Mesothelial cell of epicardium (in vitro differentiated cells): Measurements from ENCODE around the gene TBC1D8B. TPM values are rescaled to one million over a fixed set of nuclear protein-coding genes. Genes with fewer than 3 reads are reported as not detected.
A peak's percentile ranks its signal among the peaks of the same experiment; 100 is the strongest.

Experiments
- DNase-seq, 2 experiments: peaks; one replicate each; pipeline ENCODE4 v3.0.0; 2021; ENCODE audit warnings: low spot score in 2 of 2; ENCODE audit not compliant: unreplicated experiment in 2 of 2
- H3K27ac Mint-ChIP-seq: 2 replicates; pipeline ENCODE4 v1.8.0; 2021; ENCODE audit warnings: mixed read lengths
- H3K27me3 Mint-ChIP-seq: 2 replicates; pipeline ENCODE4 v1.8.0; 2021; ENCODE audit warnings: low read depth, mixed read lengths
- H3K36me3 Mint-ChIP-seq: 2 replicates; pipeline ENCODE4 v1.8.0; 2021; ENCODE audit warnings: mixed read lengths
- H3K4me1 Mint-ChIP-seq: 2 replicates; pipeline ENCODE4 v1.8.0; 2021; ENCODE audit warnings: mixed read lengths
- H3K4me3 Mint-ChIP-seq: 2 replicates; pipeline ENCODE4 v1.8.0; 2021; ENCODE audit warnings: mild to moderate bottlenecking, moderate library complexity, mixed read lengths
- H3K9me3 Mint-ChIP-seq: 2 replicates; pipeline ENCODE4 v1.8.0; 2021; ENCODE audit warnings: mixed read lengths
- total RNA-seq: library from RNA; stranded (reverse); gene quantifications from 3 replicates; pipeline ENCODE4 v1.2.1, GENCODE V29; 2021
- TF ChIP-seq, protein P1 (sequence below): fragments of 200-600 bp; sonication (generic); IDR thresholded peaks from one replicate; pipeline ENCODE4 v1.5.0; 2021; ENCODE audit warnings: antibody characterized with exemption; ENCODE audit not compliant: unreplicated experiment

The TBC1D8B gene
- total RNA-seq, 1 donor from 2014 or later, result 8.7 TPM

- Mint-ChIP-seq H3K27ac (no peak overlapping the region), H3K4me3 (no peak overlapping the region), H3K9me3 (peaks cover 25% of the 10 kb centered on the region), H3K27me3 (peaks cover 6% of the 10 kb centered on the region), H3K36me3 (no peaks in the 10 kb centered on the region), H3K4me1 (peaks cover 7% of the 10 kb centered on the region)
- DNase-seq, result peak in 1 of 2 experiments; percentile 63
- TF ChIP-seq, protein P1, sequence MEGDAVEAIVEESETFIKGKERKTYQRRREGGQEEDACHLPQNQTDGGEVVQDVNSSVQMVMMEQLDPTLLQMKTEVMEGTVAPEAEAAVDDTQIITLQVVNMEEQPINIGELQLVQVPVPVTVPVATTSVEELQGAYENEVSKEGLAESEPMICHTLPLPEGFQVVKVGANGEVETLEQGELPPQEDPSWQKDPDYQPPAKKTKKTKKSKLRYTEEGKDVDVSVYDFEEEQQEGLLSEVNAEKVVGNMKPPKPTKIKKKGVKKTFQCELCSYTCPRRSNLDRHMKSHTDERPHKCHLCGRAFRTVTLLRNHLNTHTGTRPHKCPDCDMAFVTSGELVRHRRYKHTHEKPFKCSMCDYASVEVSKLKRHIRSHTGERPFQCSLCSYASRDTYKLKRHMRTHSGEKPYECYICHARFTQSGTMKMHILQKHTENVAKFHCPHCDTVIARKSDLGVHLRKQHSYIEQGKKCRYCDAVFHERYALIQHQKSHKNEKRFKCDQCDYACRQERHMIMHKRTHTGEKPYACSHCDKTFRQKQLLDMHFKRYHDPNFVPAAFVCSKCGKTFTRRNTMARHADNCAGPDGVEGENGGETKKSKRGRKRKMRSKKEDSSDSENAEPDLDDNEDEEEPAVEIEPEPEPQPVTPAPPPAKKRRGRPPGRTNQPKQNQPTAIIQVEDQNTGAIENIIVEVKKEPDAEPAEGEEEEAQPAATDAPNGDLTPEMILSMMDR, result peak; percentile 61
Observed at GRCh38 chrX:106894392-106894909, 92.0 kb downstream of the TBC1D8B start.

- H3K4me1 Mint-ChIP-seq, result peaks cover 7% of the 10 kb centered on the region
- peaks cover 25% of the 10 kb centered on the region for H3K9me3 Mint-ChIP-seq
- DNase-seq, result no peak
- no peak overlapping the region for H3K27ac Mint-ChIP-seq
- TF ChIP-seq, protein P1, result no peak
- peaks cover 7% of the 10 kb centered on the region for H3K27me3 Mint-ChIP-seq
- H3K4me3 Mint-ChIP-seq, result no peak overlapping the region
- no peaks in the 10 kb centered on the region for H3K36me3 Mint-ChIP-seq
Observed at GRCh38 chrX:106894978-106895452, 92.5 kb downstream of the TBC1D8B start.

GRCh38 chrX:106897259-106897658, 94.8 kb downstream of the TBC1D8B start:
- TF ChIP-seq, protein P1, result no peak
- peaks cover 4% of the 10 kb centered on the region for H3K4me1 Mint-ChIP-seq
- H3K36me3 Mint-ChIP-seq, result no peaks in the 10 kb centered on the region

DNA sequence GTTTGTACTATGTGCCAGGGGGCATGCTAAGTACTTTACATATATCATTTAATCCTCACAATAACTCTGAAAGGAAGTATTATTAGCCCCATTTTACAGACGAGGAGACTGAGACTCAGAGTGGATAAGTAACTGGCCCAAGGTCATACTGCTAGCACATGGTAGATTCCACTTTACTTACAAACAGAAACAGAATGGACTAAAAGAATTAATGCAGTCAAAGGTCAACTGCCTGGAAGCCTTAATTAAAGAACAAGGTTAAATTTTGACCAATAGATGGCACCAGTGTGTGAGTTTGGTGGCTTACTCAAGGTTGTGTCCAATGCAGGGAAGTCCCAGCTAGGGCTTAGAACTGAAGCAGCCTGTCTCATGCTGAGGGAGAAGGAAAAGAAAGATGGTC, 96.0 kb downstream of the TBC1D8B start:
- no peak overlapping the region for H3K27ac Mint-ChIP-seq
- TF ChIP-seq, protein P1, result no peak
- H3K4me3 Mint-ChIP-seq, result no peak overlapping the region

More at GRCh38 chrX:106897259-106897658, 94.8 kb downstream of the TBC1D8B start:
- no peak overlapping the region for H3K27ac Mint-ChIP-seq
- peaks cover 6% of the 10 kb centered on the region for H3K27me3 Mint-ChIP-seq
- H3K9me3 Mint-ChIP-seq, result peaks cover 20% of the 10 kb centered on the region
- no peak overlapping the region for H3K4me3 Mint-ChIP-seq
- DNase-seq, result no peak

GRCh38 chrX:106899276-106899675, 96.8 kb downstream of the TBC1D8B start:
- H3K4me1 Mint-ChIP-seq, result peaks cover 4% of the 10 kb centered on the region
- peaks cover 16% of the 10 kb centered on the region for H3K9me3 Mint-ChIP-seq
- DNase-seq, result no peak

More for the DNA sequence above, 96.0 kb downstream of the TBC1D8B start:
- Mint-ChIP-seq H3K9me3 (peaks cover 16% of the 10 kb centered on the region), H3K36me3 (no peaks in the 10 kb centered on the region), H3K27me3 (peaks cover 6% of the 10 kb centered on the region), H3K4me1 (peaks cover 4% of the 10 kb centered on the region)
- no peak for DNase-seq

More at GRCh38 chrX:106899276-106899675, 96.8 kb downstream of the TBC1D8B start:
- TF ChIP-seq, protein P1, result no peak
- Mint-ChIP-seq H3K27ac (no peak overlapping the region), H3K36me3 (no peaks in the 10 kb centered on the region), H3K27me3 (peaks cover 6% of the 10 kb centered on the region), H3K4me3 (no peak overlapping the region)
